GM23338 (cell line): ENCODE measurements around the gene LYRM9.

ENCODE experiments used
- EZH2 ChIP-seq: fragments of 200-600 bp; sonication (generic); IDR thresholded peaks from one replicate; pipeline ENCODE4 v1.8.0; 2017; ENCODE audit warnings: antibody characterized with exemption, mild to moderate bottlenecking, low read depth; ENCODE audit not compliant: unreplicated experiment
- TF ChIP-seq, protein P1 (sequence below), 2 experiments: fragments of 200-600 bp in 1 of 2; sonication (generic) in 1 of 2; conservative IDR thresholded peaks; 2 replicates each; pipeline versions ENCODE4 v1.5.1 to v1.6.1; 2016 to 2017; ENCODE audit warnings: antibody characterized with exemption in 2 of 2, low read depth in 2 of 2, mild to moderate bottlenecking in 2 of 2, moderate library complexity in 1 of 2

DNA sequence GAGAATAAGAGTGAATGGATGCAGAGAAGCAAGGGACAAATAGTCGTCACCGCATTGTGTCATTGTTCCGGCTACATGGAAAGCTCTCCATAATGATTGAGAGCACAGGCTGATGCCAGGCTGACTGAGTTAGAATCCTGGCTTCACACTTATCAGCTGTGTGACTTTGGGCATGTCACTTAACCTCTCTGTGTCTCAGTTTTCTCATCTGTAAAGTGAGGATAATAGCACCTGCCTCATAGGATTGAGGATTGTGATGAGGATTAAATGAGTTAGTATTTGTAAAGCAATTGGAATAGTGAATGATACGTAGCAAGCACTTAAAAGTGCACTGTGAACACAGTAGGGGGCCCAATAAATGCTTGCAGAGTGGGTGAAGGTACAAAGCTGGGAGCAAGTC is 45.7 kb upstream of the LYRM9 start:
- TF ChIP-seq, protein P1, sequence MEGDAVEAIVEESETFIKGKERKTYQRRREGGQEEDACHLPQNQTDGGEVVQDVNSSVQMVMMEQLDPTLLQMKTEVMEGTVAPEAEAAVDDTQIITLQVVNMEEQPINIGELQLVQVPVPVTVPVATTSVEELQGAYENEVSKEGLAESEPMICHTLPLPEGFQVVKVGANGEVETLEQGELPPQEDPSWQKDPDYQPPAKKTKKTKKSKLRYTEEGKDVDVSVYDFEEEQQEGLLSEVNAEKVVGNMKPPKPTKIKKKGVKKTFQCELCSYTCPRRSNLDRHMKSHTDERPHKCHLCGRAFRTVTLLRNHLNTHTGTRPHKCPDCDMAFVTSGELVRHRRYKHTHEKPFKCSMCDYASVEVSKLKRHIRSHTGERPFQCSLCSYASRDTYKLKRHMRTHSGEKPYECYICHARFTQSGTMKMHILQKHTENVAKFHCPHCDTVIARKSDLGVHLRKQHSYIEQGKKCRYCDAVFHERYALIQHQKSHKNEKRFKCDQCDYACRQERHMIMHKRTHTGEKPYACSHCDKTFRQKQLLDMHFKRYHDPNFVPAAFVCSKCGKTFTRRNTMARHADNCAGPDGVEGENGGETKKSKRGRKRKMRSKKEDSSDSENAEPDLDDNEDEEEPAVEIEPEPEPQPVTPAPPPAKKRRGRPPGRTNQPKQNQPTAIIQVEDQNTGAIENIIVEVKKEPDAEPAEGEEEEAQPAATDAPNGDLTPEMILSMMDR (conservative IDR thresholded peaks at IDR 0.05; ENCODE audit: low read depth in 2 of 2), result no peak
- no peak for TF ChIP-seq EZH2
